ENCODE measurements around the gene SAMSN1. TPM values are rescaled to one million over a fixed set of nuclear protein-coding genes. Genes with fewer than 3 reads are reported as not detected.

The SAMSN1 gene
- total and polyA plus RNA-seq, 8 donors, result 1.4 to 45.7 (median 2.1) TPM

- TF ChIP-seq, protein P1, sequence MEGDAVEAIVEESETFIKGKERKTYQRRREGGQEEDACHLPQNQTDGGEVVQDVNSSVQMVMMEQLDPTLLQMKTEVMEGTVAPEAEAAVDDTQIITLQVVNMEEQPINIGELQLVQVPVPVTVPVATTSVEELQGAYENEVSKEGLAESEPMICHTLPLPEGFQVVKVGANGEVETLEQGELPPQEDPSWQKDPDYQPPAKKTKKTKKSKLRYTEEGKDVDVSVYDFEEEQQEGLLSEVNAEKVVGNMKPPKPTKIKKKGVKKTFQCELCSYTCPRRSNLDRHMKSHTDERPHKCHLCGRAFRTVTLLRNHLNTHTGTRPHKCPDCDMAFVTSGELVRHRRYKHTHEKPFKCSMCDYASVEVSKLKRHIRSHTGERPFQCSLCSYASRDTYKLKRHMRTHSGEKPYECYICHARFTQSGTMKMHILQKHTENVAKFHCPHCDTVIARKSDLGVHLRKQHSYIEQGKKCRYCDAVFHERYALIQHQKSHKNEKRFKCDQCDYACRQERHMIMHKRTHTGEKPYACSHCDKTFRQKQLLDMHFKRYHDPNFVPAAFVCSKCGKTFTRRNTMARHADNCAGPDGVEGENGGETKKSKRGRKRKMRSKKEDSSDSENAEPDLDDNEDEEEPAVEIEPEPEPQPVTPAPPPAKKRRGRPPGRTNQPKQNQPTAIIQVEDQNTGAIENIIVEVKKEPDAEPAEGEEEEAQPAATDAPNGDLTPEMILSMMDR (IDR thresholded peaks at IDR 0.05), result no peak
- peaks cover 0 to 6% of the 10 kb centered on the region in 2 donors for H3K4me1 ChIP-seq
- H3K27ac ChIP-seq, result no peak overlapping the region
- DNase-seq (no peak), ATAC-seq (no peak)
- intact Hi-C loops (cut with DNase I), result no loop called here
- peaks cover 0 to 6% of the 10 kb centered on the region in 2 donors for H3K9me3 ChIP-seq
- no peaks in the 10 kb centered on the region for H3K27me3 ChIP-seq
- H3K4me3 ChIP-seq, result no peak overlapping the region
- no peaks in the 10 kb centered on the region for H3K36me3 ChIP-seq
Observed at GRCh38 chr21:14557413-14557812, 11.3 kb upstream of the SAMSN1 start.

DNA sequence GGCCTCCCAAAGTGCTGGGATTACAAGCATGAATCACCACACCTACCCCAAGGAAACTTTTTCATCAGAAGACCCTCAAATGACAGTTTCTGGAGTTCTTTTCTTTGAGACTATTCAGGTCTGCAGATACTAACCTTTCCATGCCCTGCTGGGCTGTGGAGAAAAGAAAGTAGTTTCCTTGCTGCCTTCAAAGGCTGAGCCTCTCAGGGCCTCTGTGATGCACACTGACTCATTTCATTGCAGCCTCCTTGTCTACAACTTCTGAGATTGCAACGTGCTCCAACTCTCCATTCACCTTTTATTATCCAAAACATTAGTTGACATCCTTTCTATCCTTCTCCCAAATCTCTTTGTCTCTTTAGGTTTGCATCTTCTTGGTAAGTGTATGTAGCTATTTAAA, 8.8 kb upstream of the SAMSN1 start:
- Histone ChIP-seq H3K4me1 (peaks cover 0 to 16% of the 10 kb centered on the region in 2 donors), H3K4me3 (no peak overlapping the region), H3K27ac (no peak overlapping the region), H3K27me3 (no peaks in the 10 kb centered on the region), H3K9me3 (no peaks in the 10 kb centered on the region), H3K36me3 (no peaks in the 10 kb centered on the region)
- DNase-seq, result no peak
- ATAC-seq, result no peak
- intact Hi-C loops (cut with DNase I), result no loop called here
- TF ChIP-seq, protein P1 (IDR thresholded peaks at IDR 0.05), result no peak

- ATAC-seq (no peak), DNase-seq (no peak)
- TF ChIP-seq, protein P1 (IDR thresholded peaks at IDR 0.05), result no peak
- no peaks in the 10 kb centered on the region for H3K36me3 ChIP-seq
- no peak overlapping the region for H3K4me3 ChIP-seq
- no peaks in the 10 kb centered on the region for H3K27me3 ChIP-seq
- no peaks in the 10 kb centered on the region for H3K9me3 ChIP-seq
- peaks cover 0 to 30% of the 10 kb centered on the region in 2 donors for H3K4me1 ChIP-seq
- no peak overlapping the region for H3K27ac ChIP-seq
- intact Hi-C loops (cut with DNase I), result no loop called here
Observed at GRCh38 chr21:14553422-14553821, 7.3 kb upstream of the SAMSN1 start.

DNA sequence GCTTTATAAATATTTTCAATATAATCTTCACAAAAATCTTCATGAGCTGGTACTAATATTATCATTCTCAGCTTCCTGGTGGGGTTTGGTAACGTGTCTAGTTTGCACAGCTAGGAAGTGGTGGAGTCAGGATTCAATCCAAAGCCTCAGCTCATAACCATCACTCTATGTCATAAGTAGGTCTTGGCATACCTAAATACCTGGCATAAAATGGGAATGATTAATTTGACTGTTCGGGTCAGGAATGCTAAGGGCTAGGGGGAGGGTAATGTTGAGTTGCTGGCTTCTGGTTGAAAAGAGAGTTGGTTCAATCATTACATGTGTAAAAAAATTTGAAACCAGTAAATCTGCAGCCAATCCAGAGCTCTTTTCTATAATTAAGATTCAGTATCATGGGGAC, 5.6 kb upstream of the SAMSN1 start:
- ATAC-seq, result no peak
- H3K27ac ChIP-seq, result no peak overlapping the region
- no peak for DNase-seq

GRCh38 chr21:14550135-14550534, 4.0 kb upstream of the SAMSN1 start:
- H3K27ac ChIP-seq, result peak overlapping the region in 1 of 2 donors; percentile 80
- no peak overlapping the region for H3K4me3 ChIP-seq
- no peaks in the 10 kb centered on the region for H3K36me3 ChIP-seq
- ATAC-seq (no peak), DNase-seq (no peak)
- TF ChIP-seq, protein P1 (IDR thresholded peaks at IDR 0.05), result no peak
- H3K4me1 ChIP-seq, result peaks cover 0 to 41% of the 10 kb centered on the region in 2 donors
- intact Hi-C loops (cut with DNase I), result no loop called here
- no peaks in the 10 kb centered on the region for H3K27me3 ChIP-seq
- H3K9me3 ChIP-seq, result no peaks in the 10 kb centered on the region

More for the DNA sequence above, 5.6 kb upstream of the SAMSN1 start:
- H3K27me3 ChIP-seq, result no peaks in the 10 kb centered on the region
- intact Hi-C loops (cut with DNase I), result no loop called here
- H3K4me1 ChIP-seq, result peaks cover 0 to 36% of the 10 kb centered on the region in 2 donors
- TF ChIP-seq, protein P1 (IDR thresholded peaks at IDR 0.05), result no peak
- H3K4me3 ChIP-seq, result no peak overlapping the region
- H3K36me3 ChIP-seq, result no peaks in the 10 kb centered on the region
- H3K9me3 ChIP-seq, result no peaks in the 10 kb centered on the region

Measured in left lung (tissue), 10 donors.